GM12891 (cell line): Measurements from ENCODE around the gene NINJ2.
A peak's percentile ranks its signal among the peaks of the same experiment; 100 is the strongest.
"Not testable (repeated sequence)": the region's sequence is repeated elsewhere in the genome, so short reads cannot be mapped to it uniquely, and the experiment has no call there.

ENCODE experiments used
- DNase-seq: peaks from one replicate; pipeline ENCODE4 v3.0.0; 2011; ENCODE audit warnings: low spot score; ENCODE audit not compliant: insufficient read length
- FAIRE-seq: peaks from 2 replicates; lab custom pipeline; 2011; peaks lifted over from hg19 to GRCh38; lab: Jason Lieb, UNC
- PAX5 ChIP-seq: IDR thresholded peaks from 2 replicates; pipeline ENCODE4 v1.6.1; 2011; ENCODE audit warnings: low read length, moderate library complexity, mild to moderate bottlenecking; ENCODE audit not compliant: insufficient read depth, severe bottlenecking
- POLR2A ChIP-seq: IDR thresholded peaks from 2 replicates; pipeline ENCODE4 v1.6.1; 2011; ENCODE audit warnings: low read depth, low read length, control low read depth
- POLR2AphosphoS5 ChIP-seq: IDR thresholded peaks from 2 replicates; pipeline ENCODE4 v1.6.1; 2011; ENCODE audit warnings: low read depth, low read length, control low read depth
- POU2F2 ChIP-seq: IDR thresholded peaks from 2 replicates; pipeline ENCODE4 v1.6.1; 2011; ENCODE audit warnings: low read depth, mild to moderate bottlenecking, control low read depth, low read length, moderate library complexity
- SPI1 ChIP-seq: IDR thresholded peaks from 2 replicates; pipeline ENCODE4 v1.6.1; 2011; ENCODE audit warnings: low read depth, low read length, control low read depth
- TAF1 ChIP-seq: IDR thresholded peaks from 2 replicates; pipeline ENCODE4 v1.6.1; 2011; ENCODE audit warnings: low read depth, low read length, control low read depth

Gene NINJ2

GRCh38 chr12:630656-631632, 32.3 kb downstream of the NINJ2 start:
- peak; percentile 94 for TF ChIP-seq POLR2AphosphoS5
- TF ChIP-seq PAX5: no peak
- TF ChIP-seq TAF1: peak; percentile 77
- peak; percentile 57 for TF ChIP-seq SPI1
- peak; percentile 68; the same call in 1 of the 2 replicates for TF ChIP-seq POU2F2
- peak; percentile 96 for TF ChIP-seq POLR2A
- DNase-seq (peak; percentile 87), FAIRE-seq (peak; percentile 94)

GRCh38 chr12:628742-629078, 34.5 kb downstream of the NINJ2 start:
- not testable (repeated sequence) for DNase-seq, FAIRE-seq

GRCh38 chr12:627863-628741, 35.1 kb downstream of the NINJ2 start:
- FAIRE-seq (no peak), DNase-seq (no peak)
- no peak for TF ChIP-seq POLR2AphosphoS5
- no peak for TF ChIP-seq POLR2A
- TF ChIP-seq POU2F2: no peak
- TF ChIP-seq PAX5: no peak
- TF ChIP-seq SPI1: no peak
- no peak for TF ChIP-seq TAF1

- FAIRE-seq: no peak
- no peak for DNase-seq
- TF ChIP-seq POLR2A (no peak), PAX5 (no peak), SPI1 (no peak), TAF1 (no peak), POLR2AphosphoS5 (no peak), POU2F2 (no peak)
Measured at GRCh38 chr12:627285-627684, 36.0 kb downstream of the NINJ2 start.

- FAIRE-seq (no peak), DNase-seq (no peak)
- TF ChIP-seq POLR2A (no peak), POLR2AphosphoS5 (no peak), POU2F2 (no peak), PAX5 (no peak), TAF1 (no peak), SPI1 (no peak)
Measured at GRCh38 chr12:625998-626397, 37.2 kb downstream of the NINJ2 start.

GRCh38 chr12:623865-624372, 39.3 kb downstream of the NINJ2 start:
- no peak for FAIRE-seq
- DNase-seq: no peak
- no peak for TF ChIP-seq POU2F2
- TF ChIP-seq TAF1: no peak
- TF ChIP-seq PAX5: no peak
- no peak for TF ChIP-seq POLR2AphosphoS5
- no peak for TF ChIP-seq POLR2A
- no peak for TF ChIP-seq SPI1

GRCh38 chr12:623172-623864, 39.9 kb downstream of the NINJ2 start:
- TF ChIP-seq TAF1 (no peak), POLR2AphosphoS5 (no peak), PAX5 (no peak), POU2F2 (no peak), SPI1 (no peak), POLR2A (no peak)
- FAIRE-seq (peak; percentile 38), DNase-seq (no peak)

- peak; percentile 60; the same call in 1 of the 2 replicates for TF ChIP-seq SPI1
- no peak for TF ChIP-seq POU2F2
- no peak for TF ChIP-seq POLR2AphosphoS5
- no peak for TF ChIP-seq POLR2A
- TF ChIP-seq PAX5: no peak
- TF ChIP-seq TAF1: no peak
- FAIRE-seq (no peak), DNase-seq (no peak)
Measured at GRCh38 chr12:622416-622815, 40.8 kb downstream of the NINJ2 start.

GRCh38 chr12:619346-619745, 43.9 kb downstream of the NINJ2 start:
- DNase-seq: no peak
- TF ChIP-seq TAF1 (no peak), SPI1 (no peak), POLR2A (no peak), POU2F2 (no peak), POLR2AphosphoS5 (no peak), PAX5 (no peak)
- FAIRE-seq: no peak
